ENCODE results near the gene MLKL.
"Not testable (repeated sequence)": the region's sequence is repeated elsewhere in the genome, so short reads cannot be mapped to it uniquely, and the experiment has no call there.

MLKL gene

GRCh38 chr16:74660383-74660782, 40.3 kb downstream of the MLKL start:
- Histone ChIP-seq H3K4me1 (ENCODE audit: insufficient read depth, insufficient read length) (peaks cover 9% of the 10 kb centered on the region), H3K9ac (ENCODE audit: insufficient read length, low read depth) (no peak overlapping the region), H3K27me3 (ENCODE audit: insufficient read depth, insufficient read length) (no peaks in the 10 kb centered on the region), H3K4me3 (ENCODE audit: insufficient read length, low read depth) (no peak overlapping the region), H3K36me3 (ENCODE audit: insufficient read depth, insufficient read length, low read length) (peaks cover 97% of the 10 kb centered on the region), H3K9me3 (ENCODE audit: insufficient read depth, low read length) (no peaks in the 10 kb centered on the region)
- TF ChIP-seq ZNF274 (IDR thresholded peaks at IDR 0.05; ENCODE audit: low read depth, low read length) = no peak
- TF ChIP-seq YY1 (IDR thresholded peaks at IDR 0.05; ENCODE audit: insufficient read depth, insufficient read length) = no peak
- no peak for TF ChIP-seq SUZ12 (IDR thresholded peaks at IDR 0.05; ENCODE audit: extremely low read depth, insufficient read depth, insufficient read length)
- DNase-seq (ENCODE audit: low read depth, low spot score) = no peak

GRCh38 chr16:74659041-74659440, 41.6 kb downstream of the MLKL start:
- no peaks in the 10 kb centered on the region for H3K9me3 ChIP-seq (ENCODE audit: insufficient read depth, low read length)
- DNase-seq (ENCODE audit: low read depth, low spot score) = no peak
- no peak overlapping the region for H3K4me3 ChIP-seq (ENCODE audit: insufficient read length, low read depth)
- peaks cover 4% of the 10 kb centered on the region for H3K4me1 ChIP-seq (ENCODE audit: insufficient read depth, insufficient read length)
- no peak for TF ChIP-seq YY1 (IDR thresholded peaks at IDR 0.05; ENCODE audit: insufficient read depth, insufficient read length)
- no peak for TF ChIP-seq SUZ12 (IDR thresholded peaks at IDR 0.05; ENCODE audit: extremely low read depth, insufficient read depth, insufficient read length)
- no peak for TF ChIP-seq ZNF274 (IDR thresholded peaks at IDR 0.05; ENCODE audit: low read depth, low read length)
- peaks cover 95% of the 10 kb centered on the region for H3K36me3 ChIP-seq (ENCODE audit: insufficient read depth, insufficient read length, low read length)
- no peak overlapping the region for H3K9ac ChIP-seq (ENCODE audit: insufficient read length, low read depth)
- H3K27me3 ChIP-seq (ENCODE audit: insufficient read depth, insufficient read length) = no peaks in the 10 kb centered on the region

GRCh38 chr16:74657870-74658642, 42.6 kb downstream of the MLKL start:
- TF ChIP-seq ZNF274 (IDR thresholded peaks at IDR 0.05; ENCODE audit: low read depth, low read length) = no peak
- no peak for TF ChIP-seq YY1 (IDR thresholded peaks at IDR 0.05; ENCODE audit: insufficient read depth, insufficient read length)
- no peak for TF ChIP-seq SUZ12 (IDR thresholded peaks at IDR 0.05; ENCODE audit: extremely low read depth, insufficient read depth, insufficient read length)
- Histone ChIP-seq H3K9ac (ENCODE audit: insufficient read length, low read depth) (no peak overlapping the region), H3K4me1 (ENCODE audit: insufficient read depth, insufficient read length) (peaks cover 4% of the 10 kb centered on the region)

GRCh38 chr16:74654536-74655050, 46.1 kb downstream of the MLKL start:
- DNase-seq (ENCODE audit: low read depth, low spot score) = no peak
- Histone ChIP-seq H3K4me3 (ENCODE audit: insufficient read length, low read depth) (no peak overlapping the region), H3K36me3 (ENCODE audit: insufficient read depth, insufficient read length, low read length) (peaks cover 95% of the 10 kb centered on the region), H3K27me3 (ENCODE audit: insufficient read depth, insufficient read length) (no peaks in the 10 kb centered on the region), H3K9ac (ENCODE audit: insufficient read length, low read depth) (no peak overlapping the region), H3K4me1 (ENCODE audit: insufficient read depth, insufficient read length) (peaks cover 2% of the 10 kb centered on the region), H3K9me3 (ENCODE audit: insufficient read depth, low read length) (no peaks in the 10 kb centered on the region)
- no peak for TF ChIP-seq YY1 (IDR thresholded peaks at IDR 0.05; ENCODE audit: insufficient read depth, insufficient read length)
- no peak for TF ChIP-seq SUZ12 (IDR thresholded peaks at IDR 0.05; ENCODE audit: extremely low read depth, insufficient read depth, insufficient read length)
- TF ChIP-seq ZNF274 (IDR thresholded peaks at IDR 0.05; ENCODE audit: low read depth, low read length) = no peak

More at GRCh38 chr16:74657870-74658642, 42.6 kb downstream of the MLKL start:
- Histone ChIP-seq H3K4me3 (ENCODE audit: insufficient read length, low read depth) (no peak overlapping the region), H3K27me3 (ENCODE audit: insufficient read depth, insufficient read length) (no peaks in the 10 kb centered on the region), H3K9me3 (ENCODE audit: insufficient read depth, low read length) (no peaks in the 10 kb centered on the region), H3K36me3 (ENCODE audit: insufficient read depth, insufficient read length, low read length) (peaks cover 95% of the 10 kb centered on the region)
- no peak for DNase-seq (ENCODE audit: low read depth, low spot score)

- DNase-seq (ENCODE audit: low read depth, low spot score); H3K9ac ChIP-seq (ENCODE audit: insufficient read length, low read depth); H3K27me3 ChIP-seq (ENCODE audit: insufficient read depth, insufficient read length); H3K9me3 ChIP-seq (ENCODE audit: insufficient read depth, low read length); H3K4me3 ChIP-seq (ENCODE audit: insufficient read length, low read depth); H3K4me1 ChIP-seq (ENCODE audit: insufficient read depth, insufficient read length): not testable (repeated sequence)
- peaks cover 95% of the 10 kb centered on the region for H3K36me3 ChIP-seq (ENCODE audit: insufficient read depth, insufficient read length, low read length)
These were observed 47.8 kb downstream of the MLKL start for GRCh38 chr16:74652883-74653282.

- H3K9ac ChIP-seq (ENCODE audit: insufficient read length, low read depth) = no peak overlapping the region
- peaks cover 97% of the 10 kb centered on the region for H3K36me3 ChIP-seq (ENCODE audit: insufficient read depth, insufficient read length, low read length)
- H3K4me3 ChIP-seq (ENCODE audit: insufficient read length, low read depth) = no peak overlapping the region
- no peaks in the 10 kb centered on the region for H3K9me3 ChIP-seq (ENCODE audit: insufficient read depth, low read length)
- DNase-seq (ENCODE audit: low read depth, low spot score) = no peak
- H3K4me1 ChIP-seq (ENCODE audit: insufficient read depth, insufficient read length) = no peaks in the 10 kb centered on the region
- H3K27me3 ChIP-seq (ENCODE audit: insufficient read depth, insufficient read length) = no peaks in the 10 kb centered on the region
- TF ChIP-seq YY1 (IDR thresholded peaks at IDR 0.05; ENCODE audit: insufficient read depth, insufficient read length) = no peak
- TF ChIP-seq ZNF274 (IDR thresholded peaks at IDR 0.05; ENCODE audit: low read depth, low read length) = no peak
- TF ChIP-seq SUZ12 (IDR thresholded peaks at IDR 0.05; ENCODE audit: extremely low read depth, insufficient read depth, insufficient read length) = no peak
These were observed 48.4 kb downstream of the MLKL start for GRCh38 chr16:74652249-74652648.

- no peak overlapping the region for H3K9ac ChIP-seq (ENCODE audit: insufficient read length, low read depth)
- H3K9me3 ChIP-seq (ENCODE audit: insufficient read depth, low read length) = no peaks in the 10 kb centered on the region
- no peaks in the 10 kb centered on the region for H3K27me3 ChIP-seq (ENCODE audit: insufficient read depth, insufficient read length)
- DNase-seq (ENCODE audit: low read depth, low spot score) = no peak
- H3K36me3 ChIP-seq (ENCODE audit: insufficient read depth, insufficient read length, low read length) = peaks cover 96% of the 10 kb centered on the region
- H3K4me1 ChIP-seq (ENCODE audit: insufficient read depth, insufficient read length) = no peaks in the 10 kb centered on the region
- no peak overlapping the region for H3K4me3 ChIP-seq (ENCODE audit: insufficient read length, low read depth)
- TF ChIP-seq SUZ12 (IDR thresholded peaks at IDR 0.05; ENCODE audit: extremely low read depth, insufficient read depth, insufficient read length) = no peak
- TF ChIP-seq YY1 (IDR thresholded peaks at IDR 0.05; ENCODE audit: insufficient read depth, insufficient read length) = no peak
- TF ChIP-seq ZNF274 (IDR thresholded peaks at IDR 0.05; ENCODE audit: low read depth, low read length) = no peak
These were observed 48.8 kb downstream of the MLKL start for GRCh38 chr16:74651841-74652240.
